ENCODE results near the gene MYG1. TPM values are rescaled to one million over a fixed set of nuclear protein-coding genes. Genes with fewer than 3 reads are reported as not detected.
A peak's percentile ranks its signal among the peaks of the same experiment; 100 is the strongest.

MYG1 gene
- total RNA-seq, 4 donors from 2014 or later = 38.2 to 54.6 (median 46.3) TPM

GRCh38 chr12:53300187-53300586 is 692 bp downstream of the MYG1 start:
- DNase-seq (ENCODE audit: low spot score in 2 of 2) = no peak
- Histone ChIP-seq H3K9me3 (no peaks in the 10 kb centered on the region), H3K4me1 (peaks cover 67% of the 10 kb centered on the region), H3K4me3 (peak overlapping the region; percentile 63), H3K27ac (peak overlapping the region; percentile 81), H3K27me3 (no peaks in the 10 kb centered on the region), H3K36me3 (peaks cover 34% of the 10 kb centered on the region)
- no peak for TF ChIP-seq EP300 (IDR thresholded peaks at IDR 0.05)
- TF ChIP-seq POLR2AphosphoS5 (IDR thresholded peaks at IDR 0.05) = no peak
- no peak for TF ChIP-seq POLR2A (IDR thresholded peaks at IDR 0.05)
- TF ChIP-seq, protein P1, sequence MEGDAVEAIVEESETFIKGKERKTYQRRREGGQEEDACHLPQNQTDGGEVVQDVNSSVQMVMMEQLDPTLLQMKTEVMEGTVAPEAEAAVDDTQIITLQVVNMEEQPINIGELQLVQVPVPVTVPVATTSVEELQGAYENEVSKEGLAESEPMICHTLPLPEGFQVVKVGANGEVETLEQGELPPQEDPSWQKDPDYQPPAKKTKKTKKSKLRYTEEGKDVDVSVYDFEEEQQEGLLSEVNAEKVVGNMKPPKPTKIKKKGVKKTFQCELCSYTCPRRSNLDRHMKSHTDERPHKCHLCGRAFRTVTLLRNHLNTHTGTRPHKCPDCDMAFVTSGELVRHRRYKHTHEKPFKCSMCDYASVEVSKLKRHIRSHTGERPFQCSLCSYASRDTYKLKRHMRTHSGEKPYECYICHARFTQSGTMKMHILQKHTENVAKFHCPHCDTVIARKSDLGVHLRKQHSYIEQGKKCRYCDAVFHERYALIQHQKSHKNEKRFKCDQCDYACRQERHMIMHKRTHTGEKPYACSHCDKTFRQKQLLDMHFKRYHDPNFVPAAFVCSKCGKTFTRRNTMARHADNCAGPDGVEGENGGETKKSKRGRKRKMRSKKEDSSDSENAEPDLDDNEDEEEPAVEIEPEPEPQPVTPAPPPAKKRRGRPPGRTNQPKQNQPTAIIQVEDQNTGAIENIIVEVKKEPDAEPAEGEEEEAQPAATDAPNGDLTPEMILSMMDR (IDR thresholded peaks at IDR 0.05) = no peak
- WGBS = 3% methylated on average over 12 of the region's 12 CpGs

GRCh38 chr12:53302903-53303302 is 3.4 kb downstream of the MYG1 start:
- H3K27me3 ChIP-seq = no peaks in the 10 kb centered on the region
- H3K4me3 ChIP-seq = no peak overlapping the region
- 80% methylated on average over 3 of the region's 5 CpGs for WGBS
- H3K9me3 ChIP-seq = no peaks in the 10 kb centered on the region
- H3K27ac ChIP-seq = no peak overlapping the region
- no peak for DNase-seq (ENCODE audit: low spot score in 2 of 2)
- peaks cover 45% of the 10 kb centered on the region for H3K4me1 ChIP-seq
- TF ChIP-seq, protein P1 (IDR thresholded peaks at IDR 0.05) = no peak
- TF ChIP-seq POLR2AphosphoS5 (IDR thresholded peaks at IDR 0.05) (no peak), EP300 (IDR thresholded peaks at IDR 0.05) (no peak), POLR2A (IDR thresholded peaks at IDR 0.05) (no peak)
- H3K36me3 ChIP-seq = peaks cover 61% of the 10 kb centered on the region

DNA sequence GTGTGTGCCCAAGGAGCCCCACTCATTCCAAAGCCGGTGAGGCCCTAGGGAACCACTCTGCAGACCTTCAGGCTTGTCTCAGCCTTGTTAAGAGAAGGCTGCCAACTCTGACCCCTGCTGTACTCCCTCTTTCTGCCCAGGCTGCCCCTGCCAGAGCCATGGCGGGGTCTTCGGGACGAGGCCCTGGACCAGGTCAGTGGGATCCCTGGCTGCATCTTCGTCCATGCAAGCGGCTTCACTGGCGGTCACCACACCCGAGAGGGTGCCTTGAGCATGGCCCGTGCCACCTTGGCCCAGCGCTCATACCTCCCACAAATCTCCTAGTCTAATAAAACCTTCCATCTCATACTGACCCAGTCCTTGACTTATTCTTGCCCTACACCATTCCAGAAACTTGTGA is 7.3 kb downstream of the MYG1 start:
- 95% methylated on average over 10 of the region's 10 CpGs for WGBS
- H3K36me3 ChIP-seq = peaks cover 92% of the 10 kb centered on the region

DNA sequence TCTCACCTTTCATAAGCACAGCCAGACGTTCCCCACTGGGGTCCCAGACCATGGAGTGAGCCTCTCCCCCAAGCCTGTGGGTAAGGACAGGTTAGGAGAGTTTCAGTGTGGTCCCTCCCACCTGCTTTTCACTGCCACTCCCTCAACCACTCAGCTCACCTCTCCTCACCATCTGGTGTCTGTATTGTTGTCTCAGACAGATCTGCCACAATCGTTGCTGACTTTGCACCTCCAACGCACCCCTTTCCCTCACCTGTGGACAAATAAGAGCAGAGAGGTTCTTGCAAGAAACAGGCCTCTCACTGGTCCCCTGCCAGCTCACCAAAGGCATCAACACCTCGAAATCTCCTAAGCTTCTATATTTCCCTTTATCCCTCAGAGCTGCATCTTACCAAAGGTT is 8.8 kb downstream of the MYG1 start:
- 73% methylated on average over 4 of the region's 4 CpGs for WGBS
- Histone ChIP-seq H3K27ac (no peak overlapping the region), H3K4me1 (no peaks in the 10 kb centered on the region), H3K4me3 (no peak overlapping the region), H3K36me3 (peaks cover 81% of the 10 kb centered on the region), H3K27me3 (no peaks in the 10 kb centered on the region), H3K9me3 (no peaks in the 10 kb centered on the region)
- DNase-seq (ENCODE audit: low spot score in 2 of 2) = no peak
- TF ChIP-seq, protein P1 (IDR thresholded peaks at IDR 0.05) = no peak
- TF ChIP-seq POLR2AphosphoS5 (IDR thresholded peaks at IDR 0.05) (no peak), POLR2A (IDR thresholded peaks at IDR 0.05) (no peak), EP300 (IDR thresholded peaks at IDR 0.05) (no peak)

More for the DNA sequence above, 7.3 kb downstream of the MYG1 start:
- H3K27ac ChIP-seq = no peak overlapping the region
- peaks cover 11% of the 10 kb centered on the region for H3K4me1 ChIP-seq
- no peaks in the 10 kb centered on the region for H3K27me3 ChIP-seq
- H3K9me3 ChIP-seq = no peaks in the 10 kb centered on the region
- no peak overlapping the region for H3K4me3 ChIP-seq
- TF ChIP-seq EP300 (IDR thresholded peaks at IDR 0.05) (no peak), POLR2AphosphoS5 (IDR thresholded peaks at IDR 0.05) (no peak), POLR2A (IDR thresholded peaks at IDR 0.05) (no peak)
- TF ChIP-seq, protein P1 (IDR thresholded peaks at IDR 0.05) = no peak
- no peak for DNase-seq (ENCODE audit: low spot score in 2 of 2)

DNA sequence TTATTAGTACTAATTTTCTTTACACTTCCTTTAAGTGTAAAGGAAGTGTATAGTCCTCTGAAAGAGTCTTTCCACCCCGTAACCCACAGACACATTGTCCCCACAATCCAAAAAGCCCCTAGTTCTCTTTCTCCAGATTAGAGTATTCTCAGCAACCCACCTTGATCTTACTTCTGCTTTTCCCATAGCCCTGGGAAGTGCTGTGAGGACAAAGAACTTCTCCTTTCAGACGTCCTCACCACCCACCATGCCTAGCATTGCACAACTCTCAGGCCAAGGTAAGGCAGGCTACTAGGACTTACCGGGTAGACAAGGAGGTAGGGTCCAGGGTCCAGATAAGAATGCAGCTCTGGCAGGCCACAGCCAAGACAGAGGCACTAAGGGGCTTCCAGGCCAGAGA is 14.5 kb downstream of the MYG1 start:
- Histone ChIP-seq H3K9me3 (no peaks in the 10 kb centered on the region), H3K4me3 (no peak overlapping the region), H3K27me3 (no peaks in the 10 kb centered on the region), H3K36me3 (peaks cover 78% of the 10 kb centered on the region), H3K4me1 (no peaks in the 10 kb centered on the region), H3K27ac (no peak overlapping the region)
- TF ChIP-seq POLR2A (IDR thresholded peaks at IDR 0.05) (no peak), EP300 (IDR thresholded peaks at IDR 0.05) (no peak), POLR2AphosphoS5 (IDR thresholded peaks at IDR 0.05) (no peak)
- TF ChIP-seq, protein P1 (IDR thresholded peaks at IDR 0.05) = no peak
- DNase-seq (ENCODE audit: low spot score in 2 of 2) = no peak
- 100% methylated on average over 2 of the region's 3 CpGs for WGBS

Measured in suprapubic skin (tissue), 4 donors.